ENCODE measurements around the gene C4orf50. TPM values are rescaled to one million over a fixed set of nuclear protein-coding genes. Genes with fewer than 3 reads are reported as not detected.
A peak's percentile ranks its signal among the peaks of the same experiment; 100 is the strongest.

C4orf50 gene
- total RNA-seq, 1 donor from 2014 or later, result 0.49 TPM

DNA sequence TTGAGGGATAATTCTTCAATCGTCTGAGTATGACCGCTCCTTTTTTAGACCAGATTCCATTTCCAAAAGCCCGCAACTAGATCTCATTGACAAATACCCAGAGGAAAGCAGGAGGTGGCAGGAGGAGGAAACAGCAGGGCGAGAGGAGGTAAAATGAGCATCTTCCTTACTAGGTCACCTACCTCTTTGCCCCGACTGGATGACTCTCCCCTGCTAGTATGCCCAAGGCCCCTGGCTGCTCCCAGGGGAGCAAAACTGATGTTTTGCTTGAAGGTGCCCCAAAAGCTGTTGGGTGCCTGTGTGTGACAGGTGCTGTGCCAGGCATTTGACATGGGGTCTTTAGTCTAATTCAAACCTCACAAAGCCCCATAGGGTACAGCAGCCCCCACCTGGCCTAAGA is 48.9 kb downstream of the C4orf50 start:
- Histone ChIP-seq H3K4me3 (no peak overlapping the region), H3K27me3 (no peaks in the 10 kb centered on the region), H3K36me3 (no peaks in the 10 kb centered on the region), H3K9me3 (no peaks in the 10 kb centered on the region), H3K27ac (no peak overlapping the region), H3K4me1 (no peaks in the 10 kb centered on the region)
- intact Hi-C loops (cut with DNase I), result no loop called here
- TF ChIP-seq POLR2A (IDR thresholded peaks at IDR 0.05), result no peak
- no peak for TF ChIP-seq POLR2AphosphoS5 (IDR thresholded peaks at IDR 0.05; ENCODE audit: insufficient read depth in 1 of 2, low read depth in 1 of 2)
- TF ChIP-seq CTCF (IDR thresholded peaks at IDR 0.05), result no peak
- DNase-seq (ENCODE audit: extremely low spot score in 2 of 2), result no peak

DNA sequence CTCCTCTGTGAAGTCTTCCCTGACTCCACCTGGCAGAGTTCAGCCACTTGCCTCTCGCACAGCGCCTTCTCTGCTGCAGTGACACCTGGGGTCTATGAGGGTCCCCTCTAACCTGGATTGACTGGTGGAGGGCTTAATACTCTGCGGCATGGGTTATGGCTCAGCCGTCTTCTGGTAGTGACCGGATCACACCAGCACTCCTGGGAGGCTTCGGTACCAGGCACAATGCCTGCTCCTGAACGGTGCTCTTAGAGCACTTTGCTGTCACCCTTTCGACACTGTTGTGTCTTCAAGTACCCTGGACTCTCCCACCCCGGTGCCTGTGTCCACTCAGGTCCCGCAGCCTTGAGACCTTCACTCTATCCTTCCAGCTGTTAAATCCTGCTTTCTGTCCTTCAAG is 50.0 kb downstream of the C4orf50 start:
- H3K4me1 ChIP-seq, result no peaks in the 10 kb centered on the region
- no peaks in the 10 kb centered on the region for H3K9me3 ChIP-seq
- DNase-seq (ENCODE audit: extremely low spot score in 2 of 2), result no peak
- no peaks in the 10 kb centered on the region for H3K27me3 ChIP-seq
- H3K27ac ChIP-seq, result no peak overlapping the region
- TF ChIP-seq POLR2AphosphoS5 (IDR thresholded peaks at IDR 0.05; ENCODE audit: insufficient read depth in 1 of 2, low read depth in 1 of 2), result no peak
- no peak for TF ChIP-seq CTCF (IDR thresholded peaks at IDR 0.05)
- TF ChIP-seq POLR2A (IDR thresholded peaks at IDR 0.05), result no peak
- intact Hi-C loops (cut with DNase I), result no loop called here
- H3K36me3 ChIP-seq, result no peaks in the 10 kb centered on the region
- H3K4me3 ChIP-seq, result no peak overlapping the region

DNA sequence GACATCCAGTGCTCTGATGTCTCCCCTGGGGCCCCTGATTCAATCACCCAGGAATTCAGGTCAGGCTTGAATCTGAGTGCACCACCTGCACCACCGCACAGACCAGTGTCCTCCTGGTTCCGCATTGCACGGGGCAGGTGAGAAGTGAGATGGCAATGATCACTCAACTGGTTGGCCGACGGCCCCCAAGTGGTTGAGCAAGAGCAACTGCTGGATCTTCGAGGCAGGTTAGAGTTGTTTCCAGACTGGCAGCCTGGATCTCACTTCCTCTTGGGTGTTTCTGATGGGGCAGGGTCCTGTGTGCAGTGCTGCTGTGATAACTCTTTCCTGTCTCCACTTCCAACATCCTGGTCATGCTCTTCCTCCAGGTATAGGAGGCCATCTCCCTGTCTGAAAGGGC is 50.4 kb downstream of the C4orf50 start:
- DNase-seq (ENCODE audit: extremely low spot score in 2 of 2), result no peak
- Histone ChIP-seq H3K27me3 (no peaks in the 10 kb centered on the region), H3K9me3 (no peaks in the 10 kb centered on the region), H3K4me3 (no peak overlapping the region), H3K27ac (no peak overlapping the region), H3K36me3 (no peaks in the 10 kb centered on the region), H3K4me1 (no peaks in the 10 kb centered on the region)
- no peak for TF ChIP-seq CTCF (IDR thresholded peaks at IDR 0.05)
- no peak for TF ChIP-seq POLR2A (IDR thresholded peaks at IDR 0.05)
- TF ChIP-seq POLR2AphosphoS5 (IDR thresholded peaks at IDR 0.05; ENCODE audit: insufficient read depth in 1 of 2, low read depth in 1 of 2), result no peak
- intact Hi-C loops (cut with DNase I), result no loop called here

GRCh38 chr4:5965225-5965624 is 53.0 kb downstream of the C4orf50 start:
- no peaks in the 10 kb centered on the region for H3K36me3 ChIP-seq
- no peaks in the 10 kb centered on the region for H3K27me3 ChIP-seq
- no peak overlapping the region for H3K27ac ChIP-seq
- H3K4me3 ChIP-seq, result no peak overlapping the region
- no peaks in the 10 kb centered on the region for H3K9me3 ChIP-seq
- intact Hi-C loops (cut with DNase I), result no loop called here
- TF ChIP-seq POLR2AphosphoS5 (IDR thresholded peaks at IDR 0.05; ENCODE audit: insufficient read depth in 1 of 2, low read depth in 1 of 2) (no peak), POLR2A (IDR thresholded peaks at IDR 0.05) (no peak), CTCF (IDR thresholded peaks at IDR 0.05) (no peak)
- no peaks in the 10 kb centered on the region for H3K4me1 ChIP-seq
- DNase-seq (ENCODE audit: extremely low spot score in 2 of 2), result peak in 1 of 2 donors; percentile 70

DNA sequence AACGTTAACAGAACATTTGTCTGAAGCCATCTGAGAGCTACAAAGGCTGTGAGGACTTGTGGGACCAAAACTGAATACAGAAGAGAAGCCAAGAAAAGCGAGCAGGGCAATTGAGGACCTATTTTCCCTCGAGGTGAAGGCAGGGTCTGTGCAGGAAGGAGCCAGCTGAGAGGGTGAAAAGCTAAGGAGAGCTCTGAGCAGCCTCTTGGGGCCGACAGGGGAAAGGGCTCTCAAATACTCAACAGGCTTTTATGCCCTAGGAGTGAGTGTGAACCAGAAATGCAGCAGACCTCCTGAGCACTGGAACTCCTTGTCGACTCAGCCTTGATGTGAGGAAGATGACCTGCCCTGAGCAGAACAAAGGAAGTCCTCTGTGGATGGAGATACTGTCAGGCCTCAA is 54.2 kb downstream of the C4orf50 start:
- H3K36me3 ChIP-seq, result no peaks in the 10 kb centered on the region
- DNase-seq (ENCODE audit: extremely low spot score in 2 of 2), result no peak
- H3K9me3 ChIP-seq, result no peaks in the 10 kb centered on the region
- intact Hi-C loops (cut with DNase I), result no loop called here
- no peaks in the 10 kb centered on the region for H3K4me1 ChIP-seq
- no peak overlapping the region for H3K27ac ChIP-seq
- TF ChIP-seq CTCF (IDR thresholded peaks at IDR 0.05) (no peak), POLR2AphosphoS5 (IDR thresholded peaks at IDR 0.05; ENCODE audit: insufficient read depth in 1 of 2, low read depth in 1 of 2) (no peak)
- H3K4me3 ChIP-seq, result no peak overlapping the region
- H3K27me3 ChIP-seq, result no peaks in the 10 kb centered on the region

Data from vagina (tissue), 2 donors.